ENCODE measurements around the gene ZBTB4.
"Not testable (repeated sequence)": the region's sequence is repeated elsewhere in the genome, so short reads cannot be mapped to it uniquely, and the experiment has no call there.

The ZBTB4 gene

DNA sequence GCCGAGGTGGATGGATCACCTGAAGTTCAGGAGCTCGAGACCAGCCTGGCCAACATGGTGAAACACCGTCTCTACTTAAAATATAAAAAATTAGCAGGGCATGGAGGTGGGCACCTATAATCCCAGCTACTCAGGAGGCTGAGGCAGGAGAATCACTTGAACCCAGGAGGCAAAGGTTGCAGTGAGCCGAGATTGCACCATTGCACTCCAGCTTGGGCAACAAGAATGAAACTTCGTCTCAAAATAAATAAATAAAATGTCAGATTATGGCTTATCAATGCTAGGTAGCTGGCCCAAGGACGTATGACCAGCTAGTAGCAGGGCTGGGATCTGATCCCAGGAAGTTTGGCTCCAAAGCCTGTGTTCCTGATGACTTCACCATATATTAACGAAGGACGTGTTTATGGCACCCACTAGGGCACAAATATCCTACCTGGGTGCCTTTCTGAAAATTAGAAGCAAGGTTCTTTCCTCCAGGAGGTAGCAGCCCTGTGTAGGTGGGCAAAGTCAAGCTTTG lies 8.9 kb downstream of the ZBTB4 start:
- not testable (repeated sequence) for DNase-seq

- not testable (repeated sequence) for DNase-seq
These were observed 9.6 kb downstream of the ZBTB4 start for GRCh38 chr17:7469843-7470242.

DNA sequence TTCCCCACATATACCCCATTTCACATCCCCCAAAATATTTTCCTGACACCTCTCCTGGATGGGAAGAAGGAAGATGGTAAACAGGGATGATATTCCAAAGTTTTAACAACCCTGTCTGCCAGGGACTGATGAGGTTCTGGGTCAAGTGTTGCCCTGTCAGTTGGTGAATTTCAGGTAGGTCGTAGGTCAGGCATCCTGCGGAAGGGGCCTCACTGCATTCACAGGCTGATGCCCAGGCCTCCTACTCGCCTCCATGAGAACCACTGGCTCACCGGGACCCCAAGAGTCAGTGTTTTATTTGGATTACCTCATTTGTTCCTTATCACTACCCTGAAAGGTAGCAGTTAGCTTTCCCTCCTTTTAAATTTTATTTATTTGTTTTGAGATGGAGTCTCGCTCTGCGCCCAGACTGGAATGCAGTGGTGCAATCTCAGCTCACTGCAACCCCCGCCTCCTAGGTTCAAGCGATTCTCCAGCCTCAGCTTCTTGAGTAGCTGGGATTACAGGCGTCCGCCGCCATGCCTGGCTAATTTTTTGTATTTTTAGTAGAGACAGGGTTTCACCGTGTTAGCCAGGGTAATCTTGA lies 10.5 kb downstream of the ZBTB4 start:
- DNase-seq = no peak

GRCh38 chr17:7468290-7468689 lies 11.1 kb downstream of the ZBTB4 start:
- no peak for DNase-seq

- no peak for DNase-seq
These were observed 11.9 kb downstream of the ZBTB4 start for GRCh38 chr17:7467498-7467897.

DNA sequence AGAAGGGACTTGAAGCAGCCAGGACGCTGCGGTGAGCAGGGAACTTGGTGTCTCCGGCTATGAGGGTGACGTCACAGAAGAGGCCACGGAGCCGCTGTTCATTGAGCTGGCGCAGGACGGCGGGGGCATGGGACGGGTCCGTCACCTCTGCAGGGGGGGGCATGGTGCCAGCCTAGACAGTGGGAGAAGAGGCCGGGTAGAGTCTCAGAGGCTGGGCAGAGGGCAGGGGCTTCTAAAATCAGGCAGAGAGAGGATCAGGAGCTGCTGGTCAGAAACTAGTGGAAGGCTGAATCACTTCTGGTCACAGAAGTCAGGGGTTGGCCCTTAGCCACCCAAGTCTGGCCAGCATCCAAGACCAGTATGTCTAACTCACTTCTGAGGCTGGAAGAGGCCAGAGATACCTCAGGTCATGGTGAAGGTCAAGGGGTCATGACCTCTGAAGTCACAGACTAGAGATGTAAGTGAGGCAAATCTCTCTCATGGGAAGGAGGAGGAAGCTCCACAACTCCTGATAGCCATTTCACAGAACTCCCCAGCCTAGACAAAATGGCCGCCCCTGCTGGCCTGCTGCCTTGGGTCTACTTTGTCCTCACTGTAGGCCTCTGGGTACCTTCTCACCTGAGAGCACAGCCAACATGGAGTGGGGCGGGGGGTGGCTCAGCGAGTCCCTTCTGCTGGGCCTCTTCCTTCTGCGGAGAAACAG lies 12.6 kb downstream of the ZBTB4 start:
- DNase-seq = peak in 9 of 51 donors; percentile 15 to 62 (median 39)

DNA sequence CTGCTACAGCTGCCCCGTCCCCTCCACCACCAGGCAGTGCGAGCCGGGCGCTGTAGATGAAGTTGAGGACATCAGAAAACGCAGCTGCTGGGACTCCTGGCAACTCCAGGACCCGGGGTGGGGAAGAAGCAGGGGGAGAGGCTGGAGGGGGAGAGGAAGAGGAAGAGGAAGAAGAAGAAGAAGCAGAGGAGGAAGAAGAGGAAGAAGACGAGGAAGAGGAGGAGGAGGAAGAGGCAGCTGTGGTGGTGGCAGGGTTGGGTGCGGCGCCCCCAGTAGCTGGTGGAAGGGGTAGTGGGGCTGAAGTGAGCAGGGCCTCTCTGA lies 13.2 kb downstream of the ZBTB4 start:
- no peak for DNase-seq

DNA sequence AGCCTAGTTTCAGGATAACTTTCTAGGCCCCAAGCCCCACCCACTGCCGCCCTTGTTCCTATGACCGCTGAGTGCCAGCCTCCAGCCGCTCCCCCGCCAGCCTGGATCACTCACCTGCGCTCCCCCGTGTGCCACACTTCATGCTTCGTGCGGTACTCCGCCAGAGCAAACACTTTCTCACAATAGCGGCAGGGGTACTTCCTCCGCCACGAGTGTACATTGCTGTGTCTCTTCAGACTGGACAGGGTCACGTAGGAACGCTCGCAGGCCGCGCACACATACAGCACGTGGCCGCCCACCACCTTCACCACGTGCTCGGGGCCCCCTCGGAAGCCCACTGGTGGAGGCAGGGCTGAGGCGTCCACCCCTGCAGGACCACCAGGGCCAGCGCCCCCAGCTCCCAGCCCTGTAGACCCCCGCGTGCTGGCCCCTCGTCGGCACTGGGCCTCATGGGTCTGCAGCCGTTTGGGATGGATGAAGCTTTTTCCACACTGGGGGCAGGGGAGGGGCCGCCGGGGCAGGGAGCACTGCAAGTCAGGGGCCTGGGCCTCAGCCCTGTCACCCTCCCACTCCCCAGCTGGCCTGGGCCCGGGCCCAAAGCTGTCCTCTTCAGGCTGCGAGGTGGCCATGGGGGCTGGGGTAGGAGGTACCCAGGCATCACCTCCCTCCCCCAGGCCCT lies 13.7 kb downstream of the ZBTB4 start:
- DNase-seq = no peak

DNA sequence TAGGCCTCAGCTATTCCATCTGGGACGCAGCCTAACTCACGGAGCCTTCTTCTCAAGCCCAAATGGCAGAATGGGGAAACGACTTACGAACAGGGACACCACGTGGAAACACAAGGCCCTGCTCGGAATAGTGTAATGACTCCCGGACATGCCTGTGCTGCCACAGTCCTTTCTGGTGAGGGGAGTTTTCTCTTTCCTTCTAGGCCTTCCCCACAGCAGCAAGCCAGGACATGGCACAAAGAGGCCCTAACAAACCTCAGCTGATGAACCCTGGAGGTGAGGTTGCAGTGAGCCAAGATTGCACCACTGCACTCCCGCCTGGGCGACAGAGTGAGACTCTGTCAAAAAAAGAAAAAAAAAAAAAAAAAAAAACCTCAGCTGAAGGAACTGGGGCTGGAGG lies 15.3 kb downstream of the ZBTB4 start:
- no peak for DNase-seq

- DNase-seq = no peak
These were observed 16.0 kb downstream of the ZBTB4 start for GRCh38 chr17:7463372-7463846.

GRCh38 chr17:7462474-7463371 lies 16.7 kb downstream of the ZBTB4 start:
- no peak for DNase-seq

GRCh38 chr17:7460850-7461660 lies 18.4 kb downstream of the ZBTB4 start:
- DNase-seq = no peak

- no peak for DNase-seq
These were observed 19.4 kb downstream of the ZBTB4 start for GRCh38 chr17:7459961-7460545.

DNA sequence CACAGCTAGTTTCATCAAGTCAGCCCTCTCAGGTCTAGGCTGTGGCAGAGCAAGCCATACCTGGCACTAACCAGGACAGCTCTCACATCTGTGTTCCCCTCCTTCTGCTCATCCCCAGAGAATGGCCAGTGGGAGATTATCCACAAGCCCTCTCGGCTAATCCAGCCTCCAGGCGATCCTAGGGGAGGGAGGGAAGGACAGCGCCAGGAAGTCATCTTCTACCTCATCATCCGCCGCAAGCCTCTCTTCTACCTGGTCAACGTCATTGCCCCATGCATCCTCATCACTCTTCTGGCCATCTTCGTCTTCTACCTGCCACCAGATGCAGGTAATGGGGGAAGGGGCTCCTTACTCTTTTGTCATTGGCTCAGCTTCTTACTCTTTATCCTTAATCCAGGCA lies 31.0 kb downstream of the ZBTB4 start:
- DNase-seq = no peak

- no peak for DNase-seq
These were observed 33.8 kb downstream of the ZBTB4 start for GRCh38 chr17:7445619-7445968.

DNA sequence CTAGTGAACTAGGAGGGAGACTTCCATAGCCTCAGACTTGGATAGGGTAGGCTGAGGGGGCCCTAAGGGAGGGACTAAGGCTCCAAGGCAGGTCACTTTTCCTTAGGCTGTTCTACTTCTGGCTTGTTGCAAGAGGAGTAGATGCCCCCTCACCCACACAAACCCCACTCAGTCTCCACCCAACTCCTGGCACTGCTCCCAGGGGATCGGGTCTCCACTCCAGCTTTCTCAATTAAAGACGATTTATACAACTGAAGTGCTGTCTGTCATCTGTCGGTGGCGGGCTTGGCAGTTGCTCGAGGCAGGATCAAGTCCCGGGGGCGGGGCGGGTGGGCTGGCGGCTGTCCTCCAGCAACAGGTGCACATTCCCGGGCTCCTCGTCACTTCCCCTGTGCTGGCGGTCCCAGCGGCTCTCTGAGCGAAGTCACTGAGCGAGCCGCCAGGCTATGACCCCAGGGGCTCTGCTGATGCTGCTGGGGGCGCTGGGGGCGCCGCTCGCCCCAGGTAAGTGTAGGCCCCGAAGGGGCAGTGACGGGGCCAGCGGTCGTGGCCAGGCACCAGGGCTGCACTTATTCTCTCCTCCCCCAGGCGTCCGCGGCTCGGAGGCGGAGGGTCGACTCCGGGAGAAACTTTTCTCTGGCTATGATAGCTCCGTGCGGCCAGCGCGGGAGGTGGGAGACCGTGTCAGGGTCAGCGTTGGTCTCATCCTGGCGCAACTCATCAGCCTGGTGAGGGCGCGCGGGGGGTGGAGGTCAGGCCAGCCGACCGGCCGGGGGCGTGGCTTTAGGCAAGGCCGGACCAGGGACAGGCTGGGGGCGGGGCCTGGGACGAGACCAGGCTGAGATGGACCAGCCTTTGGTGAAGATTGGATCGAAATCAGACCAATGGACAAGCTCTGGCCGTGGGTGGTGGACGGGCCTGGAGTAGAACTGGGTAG lies 34.5 kb downstream of the ZBTB4 start, which contains the start of gene CHRNB1:
TSS of gene CHRNB1 (plus strand) at position 380 of the 937 bp plus-strand sequence. CDS start at position 447, 67 bp downstream.
- peak in 42 of 51 donors; percentile 20 to 88 (median 62) for DNase-seq

DNA sequence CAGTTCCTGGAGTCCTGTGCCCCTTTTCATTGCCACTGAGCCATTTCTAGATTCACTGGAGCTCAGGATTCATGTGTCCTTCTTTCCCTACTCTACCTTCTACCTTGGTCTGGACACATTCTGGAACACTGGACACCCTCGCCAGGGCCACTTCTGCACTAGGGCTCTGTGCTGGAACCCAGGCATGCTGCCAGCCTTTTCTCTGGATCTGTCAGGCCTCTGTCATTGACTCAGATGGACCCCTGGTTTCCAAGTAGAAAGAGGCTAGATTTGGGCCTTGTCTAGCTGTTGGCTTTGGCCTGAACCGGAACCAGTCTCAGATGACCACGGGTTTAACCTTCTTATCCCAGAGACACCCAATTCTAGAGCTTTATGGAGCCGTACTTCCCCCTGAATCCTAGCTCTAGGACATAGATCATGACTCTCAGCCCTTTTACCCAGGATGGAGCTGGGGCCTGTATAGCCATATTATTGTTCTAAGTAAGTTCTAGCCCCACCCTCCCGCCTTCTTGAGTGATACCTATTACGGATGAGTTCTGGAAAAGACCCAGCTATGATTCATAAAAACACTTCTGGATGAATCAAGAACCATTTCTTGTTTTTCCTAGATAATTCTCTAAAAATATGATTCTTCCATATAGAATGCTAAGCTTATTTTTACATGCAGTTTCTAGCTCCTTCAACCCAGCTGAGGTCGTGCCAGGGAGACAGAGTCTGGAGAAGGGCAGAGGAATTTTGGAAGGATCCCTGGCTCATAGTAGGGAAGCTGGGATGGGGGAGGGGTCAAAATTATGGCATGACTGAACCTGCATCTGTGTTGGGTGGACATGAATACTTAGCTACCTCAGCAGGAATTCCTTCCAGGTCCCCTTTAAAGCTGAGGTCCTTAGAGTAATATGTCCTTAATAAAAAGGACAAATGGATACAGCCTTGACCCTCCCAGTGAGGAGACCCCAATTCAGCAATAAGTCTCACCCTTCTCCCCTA lies 35.6 kb downstream of the ZBTB4 start:
- DNase-seq = no peak

GRCh38 chr17:7442142-7442541 lies 37.3 kb downstream of the ZBTB4 start:
- DNase-seq = no peak

All from hypothalamus (tissue), 51 donors.